Activated CD4-positive, alpha-beta T cell treated with anti-CD3 and anti-CD28 coated beads for 36 hours (primary cell): ENCODE results near the gene CDK2. TPM values are rescaled to one million over a fixed set of nuclear protein-coding genes. Genes with fewer than 3 reads are reported as not detected.
"Not testable (repeated sequence)": the region's sequence is repeated elsewhere in the genome, so short reads cannot be mapped to it uniquely, and the experiment has no call there.

ENCODE experiments used
- ATAC-seq: fragments of 200-7000 bp; cut with Tn5 transposase; one replicate; pipeline ENCODE4 v1.10.0; 2021; ENCODE audit warnings: mild to moderate bottlenecking, moderate library complexity
- CTCF ChIA-PET: fragments of 350-600 bp; sonication (Branson Sonifier 250); formaldehyde crosslinking; loops from one replicate; lab custom pipeline; 2021; ENCODE audit warnings: antibody characterized with exemption; lab: Charles Lee
- POLR2A ChIA-PET: fragments of 350-600 bp; sonication (Branson Sonifier 250); formaldehyde crosslinking; loops from one replicate; lab custom pipeline; 2021; ENCODE audit warnings: antibody characterized with exemption, inconsistent platforms; lab: Charles Lee
- DNase-seq: peaks from one replicate; pipeline ENCODE4 v3.0.0-alpha.2; 2020
- H3K27ac Mint-ChIP-seq: one replicate; pipeline ENCODE4 v1.8.0; 2021; ENCODE audit warnings: mixed read lengths
- H3K27me3 Mint-ChIP-seq: one replicate; pipeline ENCODE4 v1.8.0; 2021; ENCODE audit warnings: mixed read lengths
- H3K36me3 Mint-ChIP-seq: one replicate; pipeline ENCODE4 v1.8.0; 2021; ENCODE audit warnings: low read depth, mixed read lengths
- H3K4me1 Mint-ChIP-seq: one replicate; pipeline ENCODE4 v1.8.0; 2021; ENCODE audit warnings: mixed read lengths
- H3K4me3 Mint-ChIP-seq: one replicate; pipeline ENCODE4 v1.8.0; 2021; ENCODE audit warnings: mild to moderate bottlenecking, moderate library complexity, mixed read lengths
- H3K9me3 Mint-ChIP-seq: one replicate; pipeline ENCODE4 v1.8.0; 2021; ENCODE audit warnings: low read depth, mixed read lengths
- intact Hi-C, 2 experiments: fragments of 100-400 bp; cut with DNase I in 1 of 2; cut with micrococcal nuclease in 1 of 2; formaldehyde crosslinking; loops; one replicate each; pipeline versions ENCODE4 v1.14.2 to v1.15.1; 2022 to 2024; cut with DNase I, micrococcal nuclease
- total RNA-seq, 2 experiments: library from RNA; stranded (reverse); gene quantifications; one replicate each; pipeline ENCODE4 v1.2.3, GENCODE V29; 2021

CDK2 gene
- total RNA-seq, 2 experiments from 2014 or later: 104 to 149 TPM

DNA sequence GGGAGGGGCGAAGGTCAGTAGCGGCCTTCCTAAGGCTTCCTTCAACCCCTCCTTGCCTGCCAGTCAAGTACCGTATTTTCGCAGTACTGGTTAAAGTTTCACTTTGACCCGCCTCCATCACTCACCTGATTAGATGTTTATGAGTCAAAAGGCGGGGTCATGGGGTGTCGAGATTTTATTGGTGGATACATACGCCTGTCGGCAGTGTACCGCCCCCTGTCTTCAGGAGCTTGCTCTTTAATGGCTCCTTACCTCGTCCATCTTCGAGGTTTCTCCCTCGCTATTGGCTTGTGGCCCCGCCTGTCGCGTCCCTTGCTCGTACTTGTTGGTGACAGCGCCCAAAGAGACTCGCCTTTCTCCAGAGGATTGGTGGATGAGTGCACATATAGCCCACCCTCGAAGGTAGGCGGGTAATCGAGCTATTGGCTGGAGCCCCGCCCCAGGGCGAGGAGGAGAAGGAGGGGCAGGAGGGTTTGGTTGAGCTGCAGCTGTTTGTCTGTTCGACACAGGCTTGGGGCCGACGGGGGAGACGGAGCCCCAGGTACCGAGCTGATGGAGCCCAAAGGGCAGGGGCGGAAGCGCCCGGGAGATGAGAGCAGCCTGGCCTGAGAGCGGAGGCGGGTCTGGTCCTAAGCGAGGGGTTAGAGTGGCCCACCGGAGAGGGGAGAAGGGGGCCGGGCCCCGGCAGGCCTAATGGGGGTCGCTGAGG is 7.1 kb downstream of the CDK2 start, which contains the start of gene RAB5B:
Gene RAB5B (plus strand): TSS at position 480 of the 709 bp plus-strand sequence. CDS start 12,883 bp downstream, outside the sequence.
- Mint-ChIP-seq H3K4me3 (no peak within 1 kb of the TSS), H3K4me1 (peaks cover 28% of the 10 kb centered on the region), H3K27ac (no peak within 1 kb of the TSS), H3K9me3 (no peaks in the 10 kb centered on the region), H3K27me3 (no peaks in the 10 kb centered on the region), H3K36me3 (peaks cover 18% of the 10 kb centered on the region)
- DNase-seq: peak; percentile 98
- ChIA-PET CTCF (interaction anchor here (0.6 to 2.9 kb wide), 25 partner anchors 9 to 249 kb away, joined by 3 to 22 read pairs (median 4); partner anchors contain the start of genes ESYT1, IKZF4, ORMDL2 and SARNP), POLR2A (interaction anchor here (0.5 to 2.1 kb wide), 24 partner anchors 9 to 737 kb away, joined by 3 to 15 read pairs (median 5); partner anchors contain the start of genes DNAJC14, ESYT1, GDF11 and ORMDL2)
- peak; percentile 93 for ATAC-seq
- intact Hi-C loops: loop anchor here (1.0 to 5.0 kb wide), 13 partner anchors 34 to 1549 kb away; partner anchors contain the start of genes PA2G4 (in 2 of the 2), RPS26 (in 2 of the 2), BLOC1S1 (in 1 of the 2) and DDIT3 (in 1 of the 2)

DNA sequence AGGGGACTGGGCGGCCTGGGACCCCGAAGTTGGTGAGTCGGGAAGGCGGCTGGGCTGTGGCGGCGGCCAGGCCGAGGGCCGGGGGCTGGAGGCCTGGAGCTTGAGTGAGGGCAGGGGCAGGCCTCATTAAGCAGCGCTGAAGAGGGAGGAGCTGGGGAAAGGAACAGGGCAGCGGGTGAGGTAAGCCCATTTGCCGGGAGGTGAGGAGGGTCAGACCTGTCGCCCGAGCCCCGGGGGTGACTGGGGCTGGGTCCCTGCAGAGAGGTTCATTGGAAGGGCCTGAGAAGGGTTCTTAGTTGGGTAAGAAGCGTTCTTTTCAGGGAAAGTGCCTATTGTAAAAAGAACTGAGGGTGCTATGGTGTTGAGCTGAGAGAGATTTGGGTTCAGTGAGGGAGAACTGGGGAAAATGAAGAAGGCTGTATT is 7.7 kb downstream of the CDK2 start:
- no peaks in the 10 kb centered on the region for H3K9me3 Mint-ChIP-seq
- H3K4me1 Mint-ChIP-seq: peaks cover 23% of the 10 kb centered on the region
- no peak overlapping the region for H3K4me3 Mint-ChIP-seq
- ATAC-seq (peak; percentile 11), DNase-seq (peak; percentile 62)
- H3K36me3 Mint-ChIP-seq: peaks cover 13% of the 10 kb centered on the region
- ChIA-PET POLR2A (interaction anchor here (0.5 to 2.1 kb wide), 20 partner anchors 8 to 236 kb away, joined by 3 to 15 read pairs (median 6); partner anchors contain the start of genes DNAJC14, ESYT1, GDF11 and ORMDL2), CTCF (interaction anchor here (0.6 to 2.9 kb wide), 21 partner anchors 9 to 249 kb away, joined by 3 to 22 read pairs (median 4); partner anchors contain the start of genes ESYT1, ORMDL2, SARNP and ZC3H10)
- intact Hi-C loops: loop anchor here in 1 of 2 experiments (1.0 to 5.0 kb wide), 3 partner anchors 248 to 1548 kb away; partner anchors contain the start of genes BLOC1S1, DDIT3, MBD6 and NABP2
- no peaks in the 10 kb centered on the region for H3K27me3 Mint-ChIP-seq
- H3K27ac Mint-ChIP-seq: no peak overlapping the region

DNA sequence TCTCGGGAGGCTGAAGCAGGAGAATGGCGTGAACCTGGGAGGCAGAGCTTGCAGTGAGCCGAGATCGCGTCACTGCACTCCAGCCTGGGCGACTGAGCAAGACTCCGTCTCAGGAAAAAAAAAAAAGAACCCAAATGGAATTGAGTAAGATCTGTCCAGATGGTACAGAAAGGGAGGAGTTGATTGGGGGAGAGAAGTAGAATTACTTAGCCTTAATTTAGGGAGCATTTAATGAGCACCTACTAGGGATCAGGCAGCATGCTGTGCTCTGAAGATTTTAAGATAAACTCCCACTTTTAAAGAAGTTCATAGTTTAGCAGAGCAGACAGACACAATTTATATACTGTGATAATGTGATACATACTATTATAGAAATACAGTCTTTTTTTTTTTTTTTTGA is 11.8 kb downstream of the CDK2 start:
- DNase-seq (no peak), ATAC-seq (no peak)
- Mint-ChIP-seq H3K4me1 (peaks cover 19% of the 10 kb centered on the region), H3K9me3 (no peaks in the 10 kb centered on the region), H3K36me3 (peaks cover 8% of the 10 kb centered on the region), H3K4me3 (no peak overlapping the region), H3K27me3 (no peaks in the 10 kb centered on the region), H3K27ac (no peak overlapping the region)
- intact Hi-C loops: no loop called here
- CTCF ChIA-PET: interaction anchor here (0.6 to 1.1 kb wide), 3 partner anchors 8 to 25 kb away, joined by 3 read pairs; no protein-coding TSS in a partner anchor
- POLR2A ChIA-PET: no interaction called here

DNA sequence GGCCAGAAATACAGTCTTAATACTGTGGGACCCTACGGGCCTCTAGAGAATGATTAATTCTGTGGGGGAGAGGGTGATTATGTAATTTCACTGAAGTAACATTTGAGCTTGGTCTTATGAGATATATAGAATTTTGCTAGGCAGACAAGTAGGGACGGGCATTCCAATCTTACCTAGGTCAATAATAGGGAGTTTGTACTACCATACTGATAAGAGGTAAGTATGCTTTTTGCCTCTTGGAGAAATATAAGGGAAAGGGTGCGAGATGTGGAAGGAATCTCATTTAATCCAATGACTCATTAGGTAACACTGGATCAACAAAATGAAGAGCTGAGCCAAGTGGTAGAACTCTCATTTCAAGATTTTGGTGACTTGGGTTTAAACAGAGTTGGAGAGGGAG is 12.4 kb downstream of the CDK2 start:
- ChIA-PET POLR2A (no interaction called here), CTCF (interaction anchor here (0.5 to 1.0 kb wide), 3 partner anchors 15 to 40 kb away, joined by 3 read pairs; no protein-coding TSS in a partner anchor)
- H3K4me1 Mint-ChIP-seq: peaks cover 19% of the 10 kb centered on the region
- H3K27me3 Mint-ChIP-seq: no peaks in the 10 kb centered on the region
- no peaks in the 10 kb centered on the region for H3K9me3 Mint-ChIP-seq
- peaks cover 12% of the 10 kb centered on the region for H3K36me3 Mint-ChIP-seq
- intact Hi-C loops: no loop called here
- ATAC-seq (no peak), DNase-seq (no peak)
- H3K27ac Mint-ChIP-seq: no peak overlapping the region
- no peak overlapping the region for H3K4me3 Mint-ChIP-seq

DNA sequence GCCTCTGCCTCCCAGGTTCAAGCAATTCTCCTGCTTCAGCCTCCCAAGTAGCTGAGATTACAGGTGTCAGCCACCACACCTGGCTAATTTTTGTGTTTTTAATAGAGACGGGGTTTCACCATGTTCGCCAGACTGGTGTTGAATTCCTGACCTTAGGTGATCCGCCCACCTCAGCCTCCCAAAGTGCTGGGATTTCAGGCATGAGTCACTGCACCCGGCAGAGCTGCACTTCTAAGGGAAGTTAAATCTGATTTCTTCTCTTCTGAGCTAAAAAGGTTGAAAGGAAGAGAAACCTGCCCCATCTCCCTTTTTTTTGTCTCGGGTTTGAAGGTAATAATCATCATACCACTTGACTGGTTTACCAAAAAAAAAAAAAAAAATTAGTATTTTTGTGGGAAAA is 15.3 kb downstream of the CDK2 start:
- Mint-ChIP-seq H3K36me3 (peaks cover 21% of the 10 kb centered on the region), H3K4me1 (peaks cover 15% of the 10 kb centered on the region)
- DNase-seq, H3K9me3 Mint-ChIP-seq, H3K27ac Mint-ChIP-seq, intact Hi-C loops, ATAC-seq, H3K4me3 Mint-ChIP-seq, H3K27me3 Mint-ChIP-seq: not testable (repeated sequence)
- ChIA-PET CTCF (interaction anchor here (1.0 to 7.1 kb wide), 7 partner anchors 8 to 243 kb away, joined by 3 to 57 read pairs (median 5); partner anchors contain the start of genes RAB5B and SUOX), POLR2A (interaction anchor here (0.6 to 1.6 kb wide), 5 partner anchors 8 to 152 kb away, joined by 4 to 7 read pairs (median 4); partner anchors contain the start of genes DNAJC14 and RAB5B)

DNA sequence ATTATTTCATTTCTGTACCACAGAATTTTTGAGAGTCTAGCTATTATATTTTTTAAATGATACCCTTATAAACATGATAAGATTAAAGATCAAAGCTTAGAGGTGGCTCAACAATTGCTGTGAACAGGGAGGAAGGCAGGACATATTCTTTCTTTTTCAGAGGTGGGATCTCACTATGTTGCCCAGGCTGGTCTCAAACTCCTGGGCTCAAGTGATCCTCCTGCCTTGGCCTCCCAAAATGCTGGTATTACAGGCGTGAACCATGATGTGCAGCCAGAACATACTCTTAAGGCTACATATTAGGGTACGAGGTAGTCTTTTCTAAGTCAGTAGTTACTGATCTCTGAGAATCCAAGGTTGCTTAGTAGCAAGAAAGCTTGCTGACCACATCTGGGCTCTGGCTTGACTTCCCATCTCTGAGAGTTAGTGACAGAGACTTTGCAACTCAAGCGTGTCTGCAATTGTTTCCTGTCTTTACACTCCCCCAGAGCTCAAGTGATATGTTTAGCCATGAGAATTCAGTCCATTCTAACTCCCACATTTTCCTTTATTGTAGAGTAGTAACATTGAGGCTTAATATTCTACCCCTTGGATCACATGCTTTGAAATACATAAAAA is 15.8 kb downstream of the CDK2 start:
- no peak overlapping the region for H3K27ac Mint-ChIP-seq
- no peak overlapping the region for H3K4me3 Mint-ChIP-seq
- no peaks in the 10 kb centered on the region for H3K27me3 Mint-ChIP-seq
- ATAC-seq (no peak), DNase-seq (no peak)
- peaks cover 22% of the 10 kb centered on the region for H3K36me3 Mint-ChIP-seq
- H3K4me1 Mint-ChIP-seq: peaks cover 10% of the 10 kb centered on the region
- intact Hi-C loops: no loop called here
- H3K9me3 Mint-ChIP-seq: no peaks in the 10 kb centered on the region
- ChIA-PET POLR2A (interaction anchor here (0.6 to 1.6 kb wide), 4 partner anchors 9 to 153 kb away, joined by 4 to 7 read pairs (median 5); partner anchors contain the start of genes DNAJC14 and RAB5B), CTCF (interaction anchor here (1.0 to 7.1 kb wide), 9 partner anchors 9 to 245 kb away, joined by 3 to 57 read pairs (median 4); partner anchors contain the start of genes RAB5B and SUOX)

DNA sequence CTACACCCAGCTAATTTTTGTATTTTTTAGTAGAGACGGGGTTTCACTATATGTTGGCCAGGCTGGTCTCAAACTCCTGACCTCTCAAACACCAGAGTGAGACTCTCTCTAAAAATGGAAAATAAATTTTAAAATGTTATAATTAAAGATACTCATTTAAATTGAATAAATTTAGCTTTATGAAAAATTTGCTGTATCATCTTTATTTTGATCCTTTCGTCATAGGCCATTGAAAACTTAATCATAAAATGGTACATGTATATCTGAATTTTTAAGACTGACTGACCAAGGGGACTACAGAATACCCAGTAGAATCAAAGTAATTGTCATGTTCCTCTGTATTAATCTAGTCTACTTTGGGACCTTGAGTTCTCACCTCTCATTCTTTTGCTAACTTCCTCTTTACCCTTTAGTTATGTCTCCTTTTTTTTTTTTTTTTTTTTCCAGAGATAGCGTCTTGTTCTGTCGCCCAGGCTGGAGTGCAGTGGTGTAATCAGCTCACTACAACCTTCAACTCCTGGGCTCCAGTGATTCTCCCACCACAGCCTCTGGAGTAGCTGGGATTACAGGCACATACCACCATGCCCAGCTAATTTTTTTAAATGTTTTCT is 16.7 kb downstream of the CDK2 start:
- no peak overlapping the region for H3K27ac Mint-ChIP-seq
- H3K27me3 Mint-ChIP-seq: no peaks in the 10 kb centered on the region
- ATAC-seq (no peak), DNase-seq (no peak)
- H3K4me1 Mint-ChIP-seq: peaks cover 6% of the 10 kb centered on the region
- POLR2A ChIA-PET: interaction anchor here (1.6 kb wide), 1 partner anchor 10 kb away, joined by 7 read pairs; the partner anchor contains the start of gene RAB5B
- no peaks in the 10 kb centered on the region for H3K9me3 Mint-ChIP-seq
- H3K36me3 Mint-ChIP-seq: peaks cover 26% of the 10 kb centered on the region
- H3K4me3 Mint-ChIP-seq: no peak overlapping the region
- intact Hi-C loops: no loop called here
- CTCF ChIA-PET: interaction anchor here (0.6 to 7.1 kb wide), 7 partner anchors 10 to 245 kb away, joined by 3 to 57 read pairs (median 3); partner anchors contain the start of genes RAB5B and SUOX

DNA sequence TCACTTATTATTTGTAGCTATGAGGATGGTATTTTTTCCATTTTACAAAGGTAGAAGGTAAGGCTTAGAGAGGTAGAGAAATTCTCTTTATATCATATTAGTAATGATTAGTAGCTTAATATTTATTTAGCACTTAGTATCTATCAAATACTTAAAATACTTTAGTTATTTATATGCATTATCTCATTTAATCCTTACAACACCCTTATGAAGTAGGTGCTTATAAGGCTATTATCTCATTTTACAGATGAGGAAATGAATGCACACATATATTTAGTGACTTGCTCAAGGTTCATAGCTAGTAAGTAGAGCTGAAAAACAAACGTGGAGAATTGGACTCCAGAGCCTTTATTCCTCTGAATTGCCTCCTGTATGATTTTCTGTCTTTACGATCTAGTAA is 18.2 kb downstream of the CDK2 start:
- ChIA-PET CTCF (interaction anchor here (1.3 to 7.1 kb wide), 3 partner anchors 11 to 246 kb away, joined by 5 to 57 read pairs (median 6); partner anchors contain the start of genes RAB5B and SUOX), POLR2A (no interaction called here)
- DNase-seq (no peak), ATAC-seq (no peak)
- H3K4me3 Mint-ChIP-seq: no peak overlapping the region
- H3K4me1 Mint-ChIP-seq: peaks cover 5% of the 10 kb centered on the region
- H3K27ac Mint-ChIP-seq: no peak overlapping the region
- intact Hi-C loops: no loop called here
- peaks cover 33% of the 10 kb centered on the region for H3K36me3 Mint-ChIP-seq
- no peaks in the 10 kb centered on the region for H3K27me3 Mint-ChIP-seq
- H3K9me3 Mint-ChIP-seq: no peaks in the 10 kb centered on the region

DNA sequence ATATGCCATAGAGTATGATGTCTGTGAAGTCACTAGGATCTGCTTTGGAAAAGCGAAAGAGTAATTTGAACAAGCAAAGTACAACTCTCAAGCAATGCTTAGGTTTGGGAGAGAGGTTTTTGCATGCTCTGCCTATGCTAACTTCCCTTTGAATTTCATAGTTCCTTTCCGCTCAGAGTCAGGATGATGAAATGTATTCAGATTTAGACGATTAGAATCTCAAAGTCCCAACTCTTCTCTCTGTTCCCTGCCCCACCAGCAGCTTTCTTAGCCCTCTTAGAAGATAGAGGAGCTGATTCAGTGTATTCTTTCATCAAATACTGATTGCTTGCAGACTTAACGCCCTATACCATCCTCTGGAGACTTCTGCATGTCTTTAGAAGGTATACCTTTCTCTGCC is 18.7 kb downstream of the CDK2 start:
- intact Hi-C loops: no loop called here
- ATAC-seq (no peak), DNase-seq (no peak)
- peaks cover 5% of the 10 kb centered on the region for H3K4me1 Mint-ChIP-seq
- H3K9me3 Mint-ChIP-seq: no peaks in the 10 kb centered on the region
- CTCF ChIA-PET: interaction anchor here (0.7 to 7.1 kb wide), 4 partner anchors 11 to 247 kb away, joined by 3 to 57 read pairs (median 6); partner anchors contain the start of genes RAB5B and SUOX
- POLR2A ChIA-PET: interaction anchor here (0.6 kb wide), 1 partner anchor 167 kb away, joined by 3 read pairs; the partner anchor contains the start of gene ORMDL2
- H3K27me3 Mint-ChIP-seq: no peaks in the 10 kb centered on the region
- peaks cover 36% of the 10 kb centered on the region for H3K36me3 Mint-ChIP-seq
- no peak overlapping the region for H3K4me3 Mint-ChIP-seq
- H3K27ac Mint-ChIP-seq: no peak overlapping the region

DNA sequence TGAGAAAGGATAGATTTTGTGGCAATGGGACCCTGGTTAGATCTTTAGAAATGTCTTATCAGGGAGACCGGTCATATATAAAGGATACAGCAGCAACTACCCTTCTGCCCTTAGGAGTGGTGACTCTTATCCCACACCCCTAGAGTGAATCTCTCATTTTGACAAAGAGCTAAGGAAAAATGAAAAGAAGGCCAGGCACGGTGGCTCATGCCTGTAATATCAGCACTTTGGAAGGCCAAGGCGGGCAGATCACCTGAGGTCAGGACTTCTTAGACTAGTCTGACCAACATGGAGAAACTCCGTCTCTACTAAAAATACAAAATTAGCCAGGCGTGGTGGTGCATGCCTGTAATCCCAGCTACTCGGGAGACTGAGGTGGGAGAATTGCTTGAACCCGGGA is 19.3 kb downstream of the CDK2 start:
- CTCF ChIA-PET: interaction anchor here (0.7 to 7.1 kb wide), 3 partner anchors 8 to 14 kb away, joined by 3 to 57 read pairs (median 3); partner anchors contain the start of gene SUOX
- H3K27me3 Mint-ChIP-seq, H3K4me1 Mint-ChIP-seq, DNase-seq, H3K4me3 Mint-ChIP-seq, H3K9me3 Mint-ChIP-seq, ATAC-seq, H3K27ac Mint-ChIP-seq, intact Hi-C loops: not testable (repeated sequence)
- POLR2A ChIA-PET: interaction anchor here (0.6 kb wide), 1 partner anchor 168 kb away, joined by 3 read pairs; the partner anchor contains the start of gene ORMDL2
- H3K36me3 Mint-ChIP-seq: peaks cover 37% of the 10 kb centered on the region
